GM19043 (cell line): Measurements from ENCODE around the gene RARB.

Experiments
- ATAC-seq: cut with Tn5 transposase; IDR thresholded peaks from one replicate; pipeline ENCODE4 v1.9.1; 2021; ENCODE audit warnings: low read depth; ENCODE audit not compliant: unreplicated experiment

RARB gene

DNA sequence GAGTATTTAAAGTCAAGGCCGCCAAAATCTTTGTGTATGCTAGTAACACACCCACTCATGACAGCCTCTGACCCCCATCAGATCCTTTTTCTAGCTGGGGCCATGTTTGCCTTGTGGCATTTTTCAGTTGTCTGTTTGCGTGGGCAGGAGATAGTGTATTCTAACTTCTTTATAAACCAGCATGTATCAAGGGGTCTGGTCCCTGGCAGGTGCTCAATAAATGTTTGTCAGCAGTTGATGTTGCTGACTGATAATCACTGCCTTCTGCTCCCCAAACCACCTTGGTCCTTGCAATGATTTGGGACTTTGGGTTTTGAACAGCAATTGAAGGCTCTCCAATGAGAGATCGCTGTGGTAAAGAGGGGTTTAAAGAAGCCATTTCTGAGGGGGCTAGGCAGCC is 19.2 kb downstream of the RARB start:
- ATAC-seq: no peak

DNA sequence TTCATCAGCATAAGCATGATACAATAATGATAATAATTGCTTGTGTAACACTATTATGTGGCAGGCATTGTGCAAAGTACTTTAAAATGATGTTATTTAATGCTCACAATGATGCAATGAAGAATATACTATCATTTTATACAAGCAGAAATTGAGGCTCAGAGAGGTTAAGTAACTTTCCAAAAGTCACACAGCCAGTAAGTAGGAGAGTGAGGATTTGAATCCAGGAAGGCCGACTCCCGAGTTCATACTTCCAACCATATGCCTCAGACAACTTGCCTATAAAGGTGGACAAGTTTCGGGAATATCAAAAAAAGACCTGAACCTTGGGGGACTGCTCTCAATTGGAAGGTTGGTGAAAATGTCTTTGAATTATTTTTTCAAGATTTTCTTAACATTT is 19.9 kb downstream of the RARB start:
- ATAC-seq: no peak

DNA sequence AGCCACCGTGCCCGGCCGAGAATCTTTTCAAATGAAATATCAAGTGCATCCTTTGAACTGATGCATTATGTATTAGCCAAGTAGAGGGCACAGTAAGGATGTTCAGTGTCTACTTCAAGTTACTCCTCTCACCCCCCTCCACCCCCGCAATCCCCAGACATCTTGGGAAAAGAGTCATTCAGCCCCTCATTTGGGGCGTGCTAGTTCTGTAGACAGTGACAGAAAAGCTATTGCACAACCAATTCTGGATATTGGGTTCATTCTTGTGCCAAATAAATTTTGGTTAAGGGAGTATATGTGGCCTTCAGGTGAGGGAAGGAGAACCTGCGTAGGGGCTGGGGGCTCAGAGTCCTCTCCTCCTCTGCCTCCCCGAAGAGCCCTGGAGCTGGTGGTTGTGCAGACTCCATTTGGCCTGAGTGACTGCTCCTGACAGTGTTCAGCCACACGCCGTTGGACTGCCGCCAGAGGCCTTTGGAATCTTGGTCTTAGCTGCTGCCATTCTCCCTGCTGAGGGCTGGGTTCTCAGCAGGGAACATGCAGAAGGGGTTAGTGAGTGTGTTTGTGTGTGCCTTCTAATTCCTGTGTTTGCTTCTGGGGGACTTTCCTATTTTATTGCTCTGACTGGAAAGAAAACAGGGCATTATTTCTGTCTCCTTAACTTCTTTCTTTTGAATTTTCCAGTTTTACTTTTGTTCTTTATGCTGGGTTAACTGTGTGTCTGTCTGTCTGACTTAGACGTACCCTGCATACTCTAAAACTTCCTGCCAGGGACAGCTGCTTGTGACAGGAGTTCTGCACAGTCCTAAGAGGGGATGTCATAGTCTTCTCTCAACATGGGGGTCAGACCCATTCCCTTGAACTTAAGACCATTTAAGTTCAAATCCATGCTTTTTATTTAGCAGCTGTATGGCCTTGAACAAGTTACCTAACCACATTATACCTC is 21.0 kb downstream of the RARB start:
- ATAC-seq: no peak

DNA sequence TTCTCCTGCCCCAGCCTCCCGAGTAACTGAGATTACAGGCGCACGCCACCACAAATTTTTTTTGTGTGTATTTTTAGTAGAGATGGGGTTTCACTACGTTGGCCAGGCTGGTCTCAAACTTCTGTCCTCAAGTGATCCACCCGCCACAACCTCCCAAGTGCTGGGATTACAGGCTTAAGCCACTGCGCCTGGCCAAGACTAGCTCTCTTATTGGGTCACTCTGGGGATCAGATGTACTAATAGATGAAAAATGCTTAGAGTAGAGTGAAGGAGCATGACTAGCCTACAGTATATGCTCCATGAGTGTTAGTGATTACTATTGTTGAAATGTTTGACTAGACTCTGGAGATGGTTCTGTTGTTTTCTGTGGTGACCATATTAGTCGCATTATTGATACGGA is 21.8 kb downstream of the RARB start:
- ATAC-seq: no peak

DNA sequence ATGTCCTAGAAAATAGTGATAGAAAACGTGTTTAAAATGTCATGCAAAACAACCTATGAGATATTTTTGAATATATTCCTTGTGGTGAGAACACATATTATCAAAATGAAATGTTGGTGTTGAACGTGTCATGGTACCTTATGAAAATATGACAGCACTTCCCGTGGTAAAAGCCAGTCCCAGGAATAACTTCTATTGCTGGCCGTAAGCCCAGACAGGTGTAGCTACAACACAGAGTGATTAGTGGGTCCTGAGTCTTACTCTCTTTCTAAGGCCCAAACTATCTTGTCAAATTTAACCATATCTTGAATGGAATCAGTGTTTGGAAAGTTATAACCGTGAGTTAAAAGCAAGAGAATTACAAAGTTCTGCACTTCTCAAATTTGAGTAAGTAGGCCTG is 24.1 kb downstream of the RARB start:
- ATAC-seq: no peak

DNA sequence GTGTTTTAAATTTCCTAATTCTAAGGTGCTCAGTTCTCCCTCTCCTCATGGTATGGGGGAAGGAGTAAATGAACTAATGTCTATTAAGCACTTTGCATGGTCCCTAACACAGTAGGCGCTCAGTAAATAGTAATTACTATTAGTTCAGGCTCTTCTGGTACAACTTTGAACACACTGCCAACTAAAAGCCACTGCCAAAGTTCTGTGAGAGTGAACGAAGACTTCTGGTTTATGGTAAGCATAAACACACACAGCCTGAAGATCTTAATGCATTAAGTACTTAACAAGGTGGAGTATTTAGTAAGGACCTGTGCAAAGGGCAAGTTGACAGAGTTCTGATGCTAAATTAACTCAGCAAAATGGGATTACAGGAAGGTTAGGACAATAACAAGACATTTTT is 24.7 kb downstream of the RARB start:
- no peak for ATAC-seq

DNA sequence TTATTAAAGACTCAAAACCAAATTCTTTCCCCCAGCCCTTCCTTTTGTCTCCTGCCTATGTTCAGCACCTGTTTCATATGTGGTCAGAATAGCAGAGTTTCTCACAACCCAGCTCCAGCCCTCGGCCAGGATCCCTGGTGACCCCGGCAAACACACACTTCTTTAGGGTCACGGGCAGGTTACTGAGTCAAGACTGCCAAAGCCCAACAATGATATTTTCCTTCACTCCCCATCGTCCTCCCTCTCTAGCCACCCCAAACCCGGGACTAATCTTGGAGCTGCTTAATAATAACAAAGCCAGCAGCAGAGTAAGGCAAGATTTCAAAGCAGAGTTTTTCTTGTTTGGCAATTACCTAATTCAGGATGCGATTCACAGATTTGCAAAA is 25.5 kb downstream of the RARB start:
- ATAC-seq: no peak

DNA sequence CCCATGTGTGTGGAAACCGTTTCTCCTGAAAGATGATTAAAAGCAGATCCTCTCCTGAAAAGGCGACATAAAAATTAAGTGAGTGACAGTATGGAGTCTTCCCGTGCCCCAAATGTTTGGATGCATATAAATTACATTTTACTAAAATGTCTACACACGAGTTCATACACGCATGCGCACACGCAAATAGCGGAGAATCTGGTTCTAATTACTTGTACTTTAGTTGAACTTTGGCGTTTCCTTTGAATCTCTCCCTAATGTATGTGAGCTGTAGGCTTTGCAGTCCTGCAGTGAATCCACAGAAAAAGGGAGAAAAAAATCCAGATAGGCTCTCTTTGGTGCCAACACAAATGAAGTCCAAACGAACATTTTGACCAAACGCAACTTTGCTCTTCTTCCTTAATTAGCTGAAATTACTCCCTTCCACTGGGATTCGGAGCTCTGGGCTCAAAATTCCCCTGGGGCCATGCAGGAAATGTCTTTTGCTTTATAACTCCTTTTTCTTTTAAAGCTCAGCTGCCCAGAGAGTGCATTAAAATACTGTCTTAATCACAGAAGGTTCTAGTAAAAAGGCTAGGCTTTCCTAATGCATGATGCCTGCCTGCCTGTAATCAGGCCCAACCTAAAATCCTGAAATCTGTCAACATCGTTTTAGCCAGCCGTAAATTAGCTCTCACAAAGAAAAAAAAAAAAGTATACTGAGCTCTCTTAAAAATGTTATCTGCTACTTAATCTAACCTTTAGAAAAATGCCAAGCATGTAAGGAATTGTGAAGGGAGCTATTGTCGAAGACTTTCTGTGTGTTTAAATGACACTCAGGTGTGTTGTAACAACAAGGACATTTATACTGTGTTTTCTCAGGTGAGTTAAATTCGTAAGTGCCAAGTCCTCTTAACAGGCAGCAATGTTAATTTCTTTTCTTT is 26.2 kb downstream of the RARB start:
- ATAC-seq: no peak

DNA sequence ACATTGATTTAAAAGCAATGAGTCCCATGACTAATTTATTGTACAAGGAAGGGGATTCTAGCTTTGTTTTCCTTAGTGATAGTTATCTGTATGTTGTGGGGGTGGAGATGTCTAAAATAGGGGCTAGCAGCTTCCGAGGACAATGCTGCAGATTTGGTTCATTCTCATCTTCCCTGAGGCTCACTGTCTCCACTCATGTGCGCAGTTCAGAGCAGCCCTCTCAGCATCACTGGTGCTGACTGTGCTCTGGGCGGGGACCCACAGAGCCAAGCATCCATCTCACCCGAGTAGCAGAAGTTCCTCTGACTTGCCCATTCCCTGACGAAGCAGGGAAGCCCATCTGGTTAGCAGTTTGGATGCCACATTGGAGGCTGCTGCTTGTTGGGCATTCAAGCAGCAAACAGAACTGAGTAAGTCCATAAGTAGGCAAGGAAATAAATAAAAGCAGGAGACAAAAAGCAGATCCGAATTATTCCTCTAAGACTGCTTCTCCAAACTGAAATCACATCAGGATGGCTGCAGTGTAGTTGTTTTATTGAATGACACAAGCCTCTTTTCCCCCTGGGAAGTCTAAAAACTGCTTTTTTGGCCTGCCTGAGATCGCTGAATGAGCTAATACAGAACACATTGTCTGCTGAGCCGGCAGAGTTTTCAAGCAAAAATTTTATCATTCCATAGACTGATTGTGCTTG is 27.5 kb downstream of the RARB start:
- ATAC-seq: no peak

DNA sequence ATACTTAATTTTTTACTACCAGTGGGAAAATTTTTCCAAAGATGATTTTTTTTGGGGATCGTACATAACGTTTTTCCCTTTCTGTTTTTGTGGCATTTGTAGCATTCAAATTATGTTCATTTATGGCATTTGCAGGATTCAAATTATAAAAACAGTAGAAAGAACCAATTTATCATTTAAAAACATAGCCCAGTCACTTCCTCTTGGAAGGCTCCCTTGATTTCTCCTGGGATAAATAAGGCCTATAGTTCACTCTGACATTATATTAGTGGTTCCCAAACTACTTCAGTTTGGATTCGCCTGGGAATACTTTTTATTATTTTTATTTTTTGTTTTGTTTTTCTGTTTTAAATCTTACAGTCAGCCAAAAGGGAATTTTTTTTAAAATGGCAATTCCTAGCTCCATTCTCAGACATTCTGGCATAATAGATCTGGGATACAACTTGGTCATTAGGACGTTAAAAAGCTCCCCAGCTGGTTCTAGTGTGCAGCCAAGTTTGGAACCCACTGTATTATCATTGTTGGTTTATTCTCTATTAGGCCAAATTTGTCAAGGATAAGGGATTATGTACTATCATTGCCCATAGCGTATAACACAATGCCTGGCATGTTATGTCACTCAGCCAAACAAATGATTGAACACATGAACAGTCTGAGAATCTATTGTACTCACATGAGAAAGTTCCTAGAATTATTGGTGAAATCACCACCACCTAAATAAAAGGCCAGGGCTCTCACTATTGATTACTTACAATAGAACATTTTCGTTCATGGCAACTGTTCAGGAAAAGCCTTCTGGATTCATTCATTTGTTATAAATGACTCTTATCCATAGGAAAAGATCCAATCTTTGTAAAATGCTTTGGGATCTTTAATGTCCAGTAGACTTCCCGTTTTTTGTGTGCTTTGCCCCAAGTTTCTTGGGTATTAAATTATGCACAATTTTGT is 28.9 kb downstream of the RARB start:
- ATAC-seq: no peak

DNA sequence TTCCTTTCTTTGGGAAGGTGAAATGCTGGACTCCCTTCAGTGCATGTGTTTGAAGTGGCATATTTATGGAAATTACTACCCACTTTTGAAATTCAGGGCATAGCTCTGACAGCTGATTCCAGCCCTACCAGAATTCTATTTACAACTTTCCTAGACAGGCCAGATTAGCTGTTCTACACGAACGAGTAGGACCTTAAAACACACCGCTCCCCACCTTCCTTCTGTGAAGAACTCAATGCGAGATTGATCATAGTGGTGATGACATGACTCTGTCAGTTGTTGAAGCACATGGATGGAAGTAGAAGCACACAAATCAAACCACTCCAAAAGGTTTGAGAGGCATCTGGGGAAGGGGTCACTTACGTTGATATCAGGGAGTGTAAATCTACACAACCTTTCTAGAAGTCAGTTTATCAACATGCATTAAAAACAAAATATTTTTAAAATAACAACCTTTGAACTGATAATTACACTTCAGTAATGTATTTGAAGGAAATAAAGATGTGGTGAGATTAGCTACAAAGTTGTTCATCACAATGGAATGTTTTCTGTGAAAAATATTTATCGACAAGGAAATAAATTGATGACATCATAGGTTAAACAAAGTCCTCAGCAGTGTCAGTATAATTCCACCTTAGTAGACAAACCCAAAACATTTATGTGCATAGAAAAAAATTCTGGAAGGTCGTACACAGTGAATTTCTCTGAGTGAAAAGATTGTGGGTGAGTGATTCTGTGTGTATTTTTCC is 29.8 kb downstream of the RARB start:
- ATAC-seq: no peak

DNA sequence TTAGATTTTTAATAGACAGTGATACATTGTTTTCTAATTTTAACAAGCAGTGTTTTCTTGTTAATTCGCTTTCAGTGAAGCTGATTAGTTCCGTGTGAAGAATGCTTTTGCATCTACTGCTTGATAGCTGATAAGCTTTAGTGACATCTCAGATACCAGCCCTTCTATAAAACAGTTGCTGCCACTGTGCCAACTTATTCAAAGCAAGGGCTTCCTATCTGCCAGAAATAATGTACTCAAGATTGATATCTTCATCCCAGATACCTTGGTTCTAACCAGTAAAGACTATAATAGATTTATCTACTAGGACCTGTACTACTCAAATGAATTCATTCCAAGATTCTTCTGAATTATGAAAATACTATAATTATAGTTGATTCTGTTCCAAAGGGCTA is 30.4 kb downstream of the RARB start:
- ATAC-seq: no peak

DNA sequence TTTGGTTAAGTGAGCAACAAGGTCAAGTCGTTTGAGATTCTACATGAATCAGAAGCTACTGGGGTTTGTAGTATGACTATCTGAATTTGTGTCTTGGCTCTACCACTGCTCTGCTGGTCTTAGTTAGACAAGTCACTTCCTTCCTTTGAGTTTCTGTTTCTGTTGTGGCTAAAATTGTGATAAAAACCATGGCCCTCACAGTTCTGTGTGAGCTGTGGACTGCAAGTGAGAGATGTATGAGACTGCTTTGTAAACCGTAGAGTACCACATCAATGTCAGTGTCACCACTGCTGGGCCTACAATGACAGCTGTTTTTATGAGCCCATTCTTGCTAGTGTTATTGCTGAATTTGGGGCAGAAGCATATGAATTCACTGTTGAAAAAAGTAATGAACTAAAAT is 32.7 kb downstream of the RARB start:
- ATAC-seq: peak; percentile 97

DNA sequence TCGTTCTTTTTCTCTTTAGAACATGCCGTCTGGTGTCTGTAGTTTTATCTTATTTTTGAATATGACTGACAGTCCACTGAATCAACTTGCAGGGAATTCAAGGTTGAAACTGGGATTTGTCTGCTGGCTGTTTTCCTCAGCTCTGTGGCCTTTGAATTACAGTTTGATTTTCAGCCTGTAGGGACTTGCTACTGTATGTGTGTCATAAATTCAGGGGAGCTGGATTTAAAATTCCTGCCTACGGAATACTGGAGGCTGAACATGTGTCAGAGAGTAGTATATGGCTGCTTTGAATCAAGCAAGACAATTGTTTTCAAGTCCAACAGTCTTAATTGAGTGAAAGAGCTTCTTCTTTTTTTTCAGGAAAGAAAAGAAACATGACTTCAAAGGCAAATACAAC is 33.9 kb downstream of the RARB start:
- ATAC-seq: no peak

DNA sequence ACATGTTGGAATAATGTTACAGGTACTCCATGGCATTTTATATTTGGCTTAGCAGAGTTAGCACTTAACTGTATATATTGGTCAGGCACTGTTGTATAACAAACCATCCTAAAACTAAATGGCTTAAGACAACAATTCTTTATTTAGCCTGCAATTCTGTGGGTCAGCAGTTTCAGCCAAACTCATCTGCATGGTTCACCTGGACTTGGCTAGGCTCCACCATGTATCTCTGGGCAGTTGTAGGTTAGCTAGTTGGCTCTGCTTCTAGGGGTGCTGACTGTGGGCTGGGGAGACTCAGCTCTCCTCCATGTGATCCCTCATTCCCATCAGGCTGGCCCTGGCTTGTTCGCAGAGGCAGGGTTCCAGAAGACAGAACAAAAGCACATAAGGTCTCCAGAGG is 34.4 kb downstream of the RARB start:
- no peak for ATAC-seq

DNA sequence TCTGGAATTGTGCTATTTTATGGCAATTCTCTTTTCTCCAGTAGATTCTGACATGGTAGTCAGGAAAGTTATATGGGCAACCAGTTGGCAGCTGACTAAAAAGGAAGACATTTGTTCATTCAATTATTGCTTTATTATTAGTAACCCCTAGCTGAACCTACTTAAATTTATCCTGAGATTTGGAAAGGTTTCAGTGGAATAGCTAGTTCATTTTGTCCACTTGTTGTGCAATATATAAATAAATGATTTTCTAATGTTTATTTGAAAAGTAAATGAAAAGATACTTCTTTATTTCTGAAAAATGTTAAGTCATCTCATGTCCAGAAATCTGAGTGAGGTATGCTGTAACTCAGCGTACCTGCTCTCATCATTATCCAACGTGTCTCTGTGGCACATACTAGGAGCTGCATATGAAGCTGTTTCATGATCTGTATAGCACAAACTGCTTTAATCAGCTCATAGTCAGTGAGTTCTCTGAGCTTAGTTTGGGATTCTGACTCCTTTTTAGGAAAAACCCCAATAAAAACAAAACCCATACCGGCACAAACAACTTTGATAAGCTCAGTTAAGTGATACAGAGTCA is 35.9 kb downstream of the RARB start:
- no peak for ATAC-seq

DNA sequence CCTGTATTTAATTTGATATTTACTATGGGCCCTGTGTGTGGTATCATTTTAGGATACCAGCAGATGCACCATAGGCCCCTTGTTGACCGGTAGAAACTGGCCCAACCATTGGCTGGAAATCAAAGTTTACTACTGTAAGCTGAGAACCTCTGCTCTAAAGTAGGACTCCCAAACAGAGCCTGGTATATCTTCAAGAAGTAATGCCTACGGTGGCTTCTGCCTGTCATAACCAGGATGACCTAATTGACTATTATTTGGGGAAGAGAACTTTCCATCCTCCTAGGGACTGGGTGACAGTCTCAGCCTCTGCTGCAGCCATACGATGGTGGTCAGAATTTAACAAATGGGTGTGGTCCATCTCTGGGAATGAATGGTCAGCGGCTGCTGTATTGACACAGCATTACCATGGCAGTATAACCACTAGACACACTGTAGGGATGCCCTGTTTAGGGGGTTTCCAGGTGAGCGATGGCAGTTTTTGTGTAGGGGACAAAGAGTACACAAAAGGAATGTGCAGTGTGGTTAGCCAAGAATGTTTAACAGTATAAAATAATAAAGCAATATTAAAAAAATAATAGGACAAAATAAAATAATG is 37.3 kb downstream of the RARB start:
- no peak for ATAC-seq

DNA sequence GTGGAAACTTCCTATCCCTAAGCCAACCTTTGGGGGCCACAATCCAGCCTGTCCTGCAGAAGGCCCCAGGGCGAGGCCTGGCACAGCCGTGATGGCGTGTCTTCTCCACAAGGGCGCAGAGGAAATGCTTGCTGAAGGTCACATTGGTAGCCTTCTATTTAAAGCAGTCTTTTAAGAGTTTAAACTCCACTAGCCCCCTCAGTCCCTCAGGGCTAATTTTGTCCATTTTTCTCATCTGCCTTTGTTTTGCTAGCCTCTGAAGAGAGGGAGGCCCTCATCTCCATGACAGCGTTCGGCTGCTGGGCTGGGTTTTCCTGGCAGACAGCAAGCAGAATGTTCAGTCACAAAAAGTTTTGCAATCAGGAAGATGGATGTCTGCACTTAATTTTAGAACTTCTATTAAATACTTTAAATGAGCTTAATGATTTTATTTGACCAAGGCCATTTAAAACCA is 40.8 kb downstream of the RARB start:
- ATAC-seq: no peak
